Stimulated activated CD8-positive, alpha-beta memory T cell treated with anti-CD3 and anti-CD28 coated beads, Interleukin-15, amount 100 ng/mL, for 48 hours (primary cell): ENCODE measurements around the gene BAAT.
A peak's percentile ranks its signal among the peaks of the same experiment; 100 is the strongest.

Experiments used
- DNase-seq, 2 donors: peaks; one replicate each; pipeline ENCODE4 v3.0.0-alpha.2; 2020; ENCODE audit warnings: low read depth in 2 of 2

BAAT gene

GRCh38 chr9:101398068-101398929, 13.5 kb upstream of the BAAT start, which contains the start of the genes MRPL50 and ZNF189:
MRPL50 (minus strand) TSS chr9:101398618; CDS start chr9:101398592, 26 bp downstream.
ZNF189 (plus strand) TSS chr9:101398851; CDS start chr9:101399157, 306 bp downstream.
- peak; percentile 92 to 94 for DNase-seq

GRCh38 chr9:101397746-101398067, 12.9 kb upstream of the BAAT start:
- DNase-seq: no peak

GRCh38 chr9:101394687-101395086, 9.9 kb upstream of the BAAT start:
- no peak for DNase-seq

GRCh38 chr9:101393135-101393534, 8.3 kb upstream of the BAAT start:
- DNase-seq: no peak

- DNase-seq: no peak
Observed at GRCh38 chr9:101388507-101388993, 3.7 kb upstream of the BAAT start.

GRCh38 chr9:101387871-101388506, 3.2 kb upstream of the BAAT start:
- no peak for DNase-seq

GRCh38 chr9:101383361-101383760, 1.4 kb downstream of the BAAT start:
- no peak for DNase-seq

- no peak for DNase-seq
Observed at GRCh38 chr9:101381833-101382342, 2.9 kb downstream of the BAAT start.

- DNase-seq: no peak
Observed at GRCh38 chr9:101381118-101381517, 3.7 kb downstream of the BAAT start.

GRCh38 chr9:101380295-101380694, 4.5 kb downstream of the BAAT start:
- DNase-seq: no peak

GRCh38 chr9:101376111-101376848, 8.5 kb downstream of the BAAT start:
- DNase-seq: no peak

- no peak for DNase-seq
Observed at GRCh38 chr9:101375546-101375945, 9.3 kb downstream of the BAAT start.

GRCh38 chr9:101372327-101373118, 12.3 kb downstream of the BAAT start:
- DNase-seq: no peak

- DNase-seq: no peak
Observed at GRCh38 chr9:101371813-101372212, 13.0 kb downstream of the BAAT start.

- DNase-seq: no peak
Observed at GRCh38 chr9:101369884-101370531, 14.8 kb downstream of the BAAT start.

GRCh38 chr9:101369286-101369685, 15.5 kb downstream of the BAAT start:
- DNase-seq: no peak

GRCh38 chr9:101367323-101367722, 17.5 kb downstream of the BAAT start:
- no peak for DNase-seq

- DNase-seq: no peak
Observed at GRCh38 chr9:101366038-101366756, 18.6 kb downstream of the BAAT start.

- DNase-seq: no peak
Observed at GRCh38 chr9:101365181-101365580, 19.6 kb downstream of the BAAT start.

- no peak for DNase-seq
Observed at GRCh38 chr9:101362450-101362849, 22.4 kb downstream of the BAAT start.
